Measurements from ENCODE around the gene NLRX1. TPM values are rescaled to one million over a fixed set of nuclear protein-coding genes. Genes with fewer than 3 reads are reported as not detected.

The NLRX1 gene
- total and polyA plus RNA-seq, 4 donors: 4.2 to 12.0 (median 10.4) TPM

DNA sequence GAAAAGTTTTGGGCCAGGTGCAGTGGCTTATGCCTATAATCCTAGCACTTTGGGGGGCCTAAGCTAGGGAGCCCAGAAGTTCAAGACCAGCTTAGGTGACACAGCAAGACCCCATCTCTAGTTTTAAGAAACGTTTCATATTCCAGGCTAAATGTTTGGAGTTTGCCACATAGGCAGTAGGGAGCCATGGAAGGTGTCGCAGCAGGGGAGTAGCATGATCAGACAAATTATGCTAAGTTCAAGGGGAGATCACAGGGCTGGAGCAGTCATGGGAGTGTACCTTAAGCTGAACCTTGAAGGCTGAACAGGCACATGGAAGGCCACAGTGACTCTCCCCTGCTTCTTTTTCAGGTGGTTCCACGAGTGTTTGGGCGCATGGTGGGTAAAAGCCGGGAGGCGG, 10.8 kb downstream of the NLRX1 start:
- H3K27me3 ChIP-seq (ENCODE audit: control insufficient read depth in 4 of 4, insufficient read depth in 4 of 4, low read length in 3 of 4): no peaks in the 10 kb centered on the region
- peaks cover 0 to 23% (median 14%) of the 10 kb centered on the region in 4 donors for H3K4me1 ChIP-seq (ENCODE audit: control insufficient read depth in 4 of 4, insufficient read depth in 4 of 4, low read length in 3 of 4)
- no peak overlapping the region for H3K27ac ChIP-seq (ENCODE audit: low read depth in 1 of 2, low read length in 2 of 2)
- 97% methylated on average over 6 of the region's 6 CpGs for WGBS
- H3K9me3 ChIP-seq (ENCODE audit: control insufficient read depth in 4 of 4, low read length in 3 of 4): no peaks in the 10 kb centered on the region
- H3K9ac ChIP-seq (ENCODE audit: low read depth in 1 of 2, low read length in 2 of 2): no peak overlapping the region
- no peak for DNase-seq (ENCODE audit: low spot score)
- no peak overlapping the region for H3K4me3 ChIP-seq (ENCODE audit: low read depth in 1 of 3, low read length in 3 of 3)
- TF ChIP-seq HNF4A (conservative IDR thresholded peaks at IDR 0.05) (no peak), RXRA (IDR thresholded peaks at IDR 0.05) (no peak), NR2F2 (IDR thresholded peaks at IDR 0.05) (no peak), FOXA2 (IDR thresholded peaks at IDR 0.05) (no peak), YY1 (IDR thresholded peaks at IDR 0.05) (no peak), FOXA1 (IDR thresholded peaks at IDR 0.05) (no peak), EGR1 (IDR thresholded peaks at IDR 0.05; ENCODE audit: low read depth in 2 of 2) (no peak), TAF1 (conservative IDR thresholded peaks at IDR 0.05) (no peak), GABPA (IDR thresholded peaks at IDR 0.05 in 1 of 2, conservative IDR thresholded peaks at IDR 0.05 in 1 of 2) (no peak), HNF4G (IDR thresholded peaks at IDR 0.05) (no peak), RAD21 (IDR thresholded peaks at IDR 0.05) (no peak), JUND (IDR thresholded peaks at IDR 0.05) (no peak)
- TF ChIP-seq, protein P1, sequence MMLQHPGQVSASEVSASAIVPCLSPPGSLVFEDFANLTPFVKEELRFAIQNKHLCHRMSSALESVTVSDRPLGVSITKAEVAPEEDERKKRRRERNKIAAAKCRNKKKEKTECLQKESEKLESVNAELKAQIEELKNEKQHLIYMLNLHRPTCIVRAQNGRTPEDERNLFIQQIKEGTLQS (IDR thresholded peaks at IDR 0.05): no peak
- TF ChIP-seq, protein P2, sequence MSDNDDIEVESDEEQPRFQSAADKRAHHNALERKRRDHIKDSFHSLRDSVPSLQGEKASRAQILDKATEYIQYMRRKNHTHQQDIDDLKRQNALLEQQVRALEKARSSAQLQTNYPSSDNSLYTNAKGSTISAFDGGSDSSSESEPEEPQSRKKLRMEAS (IDR thresholded peaks at IDR 0.05): no peak
- TF ChIP-seq, protein P3, sequence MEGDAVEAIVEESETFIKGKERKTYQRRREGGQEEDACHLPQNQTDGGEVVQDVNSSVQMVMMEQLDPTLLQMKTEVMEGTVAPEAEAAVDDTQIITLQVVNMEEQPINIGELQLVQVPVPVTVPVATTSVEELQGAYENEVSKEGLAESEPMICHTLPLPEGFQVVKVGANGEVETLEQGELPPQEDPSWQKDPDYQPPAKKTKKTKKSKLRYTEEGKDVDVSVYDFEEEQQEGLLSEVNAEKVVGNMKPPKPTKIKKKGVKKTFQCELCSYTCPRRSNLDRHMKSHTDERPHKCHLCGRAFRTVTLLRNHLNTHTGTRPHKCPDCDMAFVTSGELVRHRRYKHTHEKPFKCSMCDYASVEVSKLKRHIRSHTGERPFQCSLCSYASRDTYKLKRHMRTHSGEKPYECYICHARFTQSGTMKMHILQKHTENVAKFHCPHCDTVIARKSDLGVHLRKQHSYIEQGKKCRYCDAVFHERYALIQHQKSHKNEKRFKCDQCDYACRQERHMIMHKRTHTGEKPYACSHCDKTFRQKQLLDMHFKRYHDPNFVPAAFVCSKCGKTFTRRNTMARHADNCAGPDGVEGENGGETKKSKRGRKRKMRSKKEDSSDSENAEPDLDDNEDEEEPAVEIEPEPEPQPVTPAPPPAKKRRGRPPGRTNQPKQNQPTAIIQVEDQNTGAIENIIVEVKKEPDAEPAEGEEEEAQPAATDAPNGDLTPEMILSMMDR (IDR thresholded peaks at IDR 0.05; ENCODE audit: low read depth, low read length, missing input control): no peak
- TF ChIP-seq, protein P4, sequence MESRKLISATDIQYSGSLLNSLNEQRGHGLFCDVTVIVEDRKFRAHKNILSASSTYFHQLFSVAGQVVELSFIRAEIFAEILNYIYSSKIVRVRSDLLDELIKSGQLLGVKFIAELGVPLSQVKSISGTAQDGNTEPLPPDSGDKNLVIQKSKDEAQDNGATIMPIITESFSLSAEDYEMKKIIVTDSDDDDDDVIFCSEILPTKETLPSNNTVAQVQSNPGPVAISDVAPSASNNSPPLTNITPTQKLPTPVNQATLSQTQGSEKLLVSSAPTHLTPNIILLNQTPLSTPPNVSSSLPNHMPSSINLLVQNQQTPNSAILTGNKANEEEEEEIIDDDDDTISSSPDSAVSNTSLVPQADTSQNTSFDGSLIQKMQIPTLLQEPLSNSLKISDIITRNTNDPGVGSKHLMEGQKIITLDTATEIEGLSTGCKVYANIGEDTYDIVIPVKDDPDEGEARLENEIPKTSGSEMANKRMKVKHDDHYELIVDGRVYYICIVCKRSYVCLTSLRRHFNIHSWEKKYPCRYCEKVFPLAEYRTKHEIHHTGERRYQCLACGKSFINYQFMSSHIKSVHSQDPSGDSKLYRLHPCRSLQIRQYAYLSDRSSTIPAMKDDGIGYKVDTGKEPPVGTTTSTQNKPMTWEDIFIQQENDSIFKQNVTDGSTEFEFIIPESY (IDR thresholded peaks at IDR 0.05): no peak
- TF ChIP-seq, protein P5, sequence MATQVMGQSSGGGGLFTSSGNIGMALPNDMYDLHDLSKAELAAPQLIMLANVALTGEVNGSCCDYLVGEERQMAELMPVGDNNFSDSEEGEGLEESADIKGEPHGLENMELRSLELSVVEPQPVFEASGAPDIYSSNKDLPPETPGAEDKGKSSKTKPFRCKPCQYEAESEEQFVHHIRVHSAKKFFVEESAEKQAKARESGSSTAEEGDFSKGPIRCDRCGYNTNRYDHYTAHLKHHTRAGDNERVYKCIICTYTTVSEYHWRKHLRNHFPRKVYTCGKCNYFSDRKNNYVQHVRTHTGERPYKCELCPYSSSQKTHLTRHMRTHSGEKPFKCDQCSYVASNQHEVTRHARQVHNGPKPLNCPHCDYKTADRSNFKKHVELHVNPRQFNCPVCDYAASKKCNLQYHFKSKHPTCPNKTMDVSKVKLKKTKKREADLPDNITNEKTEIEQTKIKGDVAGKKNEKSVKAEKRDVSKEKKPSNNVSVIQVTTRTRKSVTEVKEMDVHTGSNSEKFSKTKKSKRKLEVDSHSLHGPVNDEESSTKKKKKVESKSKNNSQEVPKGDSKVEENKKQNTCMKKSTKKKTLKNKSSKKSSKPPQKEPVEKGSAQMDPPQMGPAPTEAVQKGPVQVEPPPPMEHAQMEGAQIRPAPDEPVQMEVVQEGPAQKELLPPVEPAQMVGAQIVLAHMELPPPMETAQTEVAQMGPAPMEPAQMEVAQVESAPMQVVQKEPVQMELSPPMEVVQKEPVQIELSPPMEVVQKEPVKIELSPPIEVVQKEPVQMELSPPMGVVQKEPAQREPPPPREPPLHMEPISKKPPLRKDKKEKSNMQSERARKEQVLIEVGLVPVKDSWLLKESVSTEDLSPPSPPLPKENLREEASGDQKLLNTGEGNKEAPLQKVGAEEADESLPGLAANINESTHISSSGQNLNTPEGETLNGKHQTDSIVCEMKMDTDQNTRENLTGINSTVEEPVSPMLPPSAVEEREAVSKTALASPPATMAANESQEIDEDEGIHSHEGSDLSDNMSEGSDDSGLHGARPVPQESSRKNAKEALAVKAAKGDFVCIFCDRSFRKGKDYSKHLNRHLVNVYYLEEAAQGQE (IDR thresholded peaks at IDR 0.05): no peak
- peaks cover 0 to 26% (median 8%) of the 10 kb centered on the region in 4 donors for H3K36me3 ChIP-seq (ENCODE audit: control insufficient read depth in 4 of 4, insufficient read depth in 3 of 4, low read depth in 1 of 4, low read length in 3 of 4)

Data from liver (tissue), 9 donors.